ENCODE results near the gene ADAMTS17.
A peak's percentile ranks its signal among the peaks of the same experiment; 100 is the strongest.

The ADAMTS17 gene

GRCh38 chr15:100328796-100329195 is 13.0 kb downstream of the ADAMTS17 start:
- ATAC-seq (ENCODE audit: insufficient read depth, low read depth), result peak; percentile 23
- no peaks in the 10 kb centered on the region for H3K27me3 ChIP-seq (ENCODE audit: insufficient read depth, low read length, poor library complexity)

GRCh38 chr15:100318880-100319279 is 22.9 kb downstream of the ADAMTS17 start:
- peaks cover 3% of the 10 kb centered on the region; the same call in 1 of the 2 replicates for H4K20me1 ChIP-seq (ENCODE audit: insufficient read depth, low read length)
- no peak for ATAC-seq (ENCODE audit: insufficient read depth, low read depth)
- no peak for TF ChIP-seq EZH2 (IDR thresholded peaks at IDR 0.05; ENCODE audit: borderline replicate concordance, low read depth, low read length, severe bottlenecking)
- TF ChIP-seq CTCF (IDR thresholded peaks at IDR 0.05; ENCODE audit: borderline replicate concordance, extremely low read depth, low read length, poor library complexity, severe bottlenecking), result no peak

More at GRCh38 chr15:100328796-100329195, 13.0 kb downstream of the ADAMTS17 start:
- peak overlapping the region in 1 of 2 experiments; percentile 40; a peak in 2 of 4 replicates for H3K4me3 ChIP-seq (ENCODE audit: low read depth in 1 of 2, low read length in 2 of 2)
- H3K36me3 ChIP-seq (ENCODE audit: insufficient read depth, low read length), result peaks cover 68% of the 10 kb centered on the region
- H3K4me2 ChIP-seq (ENCODE audit: insufficient read depth, low read length), result peak overlapping the region; percentile 87
- peaks cover 90% of the 10 kb centered on the region for H3K79me2 ChIP-seq (ENCODE audit: insufficient read depth, low read length)
- H2AFZ ChIP-seq (ENCODE audit: low read depth, low read length), result no peak overlapping the region
- H3K4me1 ChIP-seq (ENCODE audit: insufficient read depth, low read length), result peaks cover 99% of the 10 kb centered on the region
- H4K20me1 ChIP-seq (ENCODE audit: insufficient read depth, low read length), result no peaks in the 10 kb centered on the region
- no peaks in the 10 kb centered on the region for H3K9me3 ChIP-seq (ENCODE audit: insufficient read depth, low read length, severe bottlenecking)
- DNase-seq, result peak; percentile 66
- H3K27ac ChIP-seq (ENCODE audit: low read length), result peak overlapping the region; percentile 97
- H3K9ac ChIP-seq (ENCODE audit: low read depth, low read length), result peak overlapping the region; percentile 57
- TF ChIP-seq CTCF (IDR thresholded peaks at IDR 0.05; ENCODE audit: borderline replicate concordance, extremely low read depth, low read length, poor library complexity, severe bottlenecking) (no peak), EZH2 (IDR thresholded peaks at IDR 0.05; ENCODE audit: borderline replicate concordance, low read depth, low read length, severe bottlenecking) (no peak)

GRCh38 chr15:100314809-100315400 is 26.9 kb downstream of the ADAMTS17 start:
- H3K4me2 ChIP-seq (ENCODE audit: insufficient read depth, low read length), result no peak overlapping the region
- ATAC-seq (ENCODE audit: insufficient read depth, low read depth) (no peak), DNase-seq (no peak)
- no peak overlapping the region for H3K9ac ChIP-seq (ENCODE audit: low read depth, low read length)
- H4K20me1 ChIP-seq (ENCODE audit: insufficient read depth, low read length), result peaks cover 3% of the 10 kb centered on the region; the same call in 1 of the 2 replicates
- peak overlapping the region; percentile 41; the same call in 1 of the 2 replicates for H3K27ac ChIP-seq (ENCODE audit: low read length)
- H3K4me3 ChIP-seq (ENCODE audit: low read depth in 1 of 2, low read length in 2 of 2), result no peak overlapping the region
- peaks cover 6% of the 10 kb centered on the region for H3K9me3 ChIP-seq (ENCODE audit: insufficient read depth, low read length, severe bottlenecking)
- H2AFZ ChIP-seq (ENCODE audit: low read depth, low read length), result no peak overlapping the region
- H3K79me2 ChIP-seq (ENCODE audit: insufficient read depth, low read length), result peaks cover 100% of the 10 kb centered on the region
- peaks cover 54% of the 10 kb centered on the region for H3K4me1 ChIP-seq (ENCODE audit: insufficient read depth, low read length)
- no peaks in the 10 kb centered on the region for H3K27me3 ChIP-seq (ENCODE audit: insufficient read depth, low read length, poor library complexity)
- H3K36me3 ChIP-seq (ENCODE audit: insufficient read depth, low read length), result peaks cover 94% of the 10 kb centered on the region
- TF ChIP-seq CTCF (IDR thresholded peaks at IDR 0.05; ENCODE audit: borderline replicate concordance, extremely low read depth, low read length, poor library complexity, severe bottlenecking), result no peak
- no peak for TF ChIP-seq EZH2 (IDR thresholded peaks at IDR 0.05; ENCODE audit: borderline replicate concordance, low read depth, low read length, severe bottlenecking)

More at GRCh38 chr15:100318880-100319279, 22.9 kb downstream of the ADAMTS17 start:
- no peak overlapping the region for H3K9ac ChIP-seq (ENCODE audit: low read depth, low read length)
- peaks cover 25% of the 10 kb centered on the region for H3K4me1 ChIP-seq (ENCODE audit: insufficient read depth, low read length)
- H3K27ac ChIP-seq (ENCODE audit: low read length), result peak overlapping the region; percentile 59; the same call in 1 of the 2 replicates
- no peak overlapping the region for H3K4me3 ChIP-seq (ENCODE audit: low read depth in 1 of 2, low read length in 2 of 2)
- H3K79me2 ChIP-seq (ENCODE audit: insufficient read depth, low read length), result peaks cover 98% of the 10 kb centered on the region
- no peak for DNase-seq
- H3K27me3 ChIP-seq (ENCODE audit: insufficient read depth, low read length, poor library complexity), result no peaks in the 10 kb centered on the region
- H2AFZ ChIP-seq (ENCODE audit: low read depth, low read length), result no peak overlapping the region
- H3K9me3 ChIP-seq (ENCODE audit: insufficient read depth, low read length, severe bottlenecking), result peaks cover 4% of the 10 kb centered on the region
- H3K36me3 ChIP-seq (ENCODE audit: insufficient read depth, low read length), result peaks cover 95% of the 10 kb centered on the region
- H3K4me2 ChIP-seq (ENCODE audit: insufficient read depth, low read length), result no peak overlapping the region
